ENCODE results near the gene COX6A2. TPM values are rescaled to one million over a fixed set of nuclear protein-coding genes. Genes with fewer than 3 reads are reported as not detected.

Gene COX6A2
- total and polyA plus RNA-seq, 5 donors from 2014 or later: not detected

DNA sequence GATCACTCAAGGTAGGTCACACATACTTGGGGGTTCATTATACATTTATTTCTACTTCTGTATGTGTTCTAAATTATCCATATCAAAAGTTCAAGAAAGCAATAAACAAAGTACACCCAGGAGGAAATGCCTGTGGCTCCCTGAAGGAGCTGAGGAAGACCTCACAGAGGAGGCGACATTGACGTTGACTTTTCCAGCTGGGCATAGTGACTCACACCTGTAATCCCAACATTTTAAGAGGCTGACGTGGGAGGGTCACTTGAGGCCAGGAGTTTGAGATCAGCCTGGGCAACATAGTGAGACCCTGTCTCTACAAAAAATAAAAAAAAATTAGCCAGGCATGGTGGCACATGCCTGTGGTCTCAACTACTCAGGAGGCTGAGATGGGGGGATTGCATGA lies 18.7 kb downstream of the COX6A2 start:
- Histone ChIP-seq H3K27ac (ENCODE audit: insufficient read depth, low read length, poor library complexity, severe bottlenecking) (no peak overlapping the region), H3K9me3 (ENCODE audit: control insufficient read depth in 2 of 2, low read length in 2 of 2) (no peaks in the 10 kb centered on the region), H3K4me1 (ENCODE audit: control insufficient read depth, insufficient read depth, low read length, poor library complexity, severe bottlenecking) (no peaks in the 10 kb centered on the region), H3K27me3 (ENCODE audit: control insufficient read depth, insufficient read depth, low read length) (no peaks in the 10 kb centered on the region), H3K4me3 (ENCODE audit: low read depth, low read length) (no peak overlapping the region), H3K36me3 (ENCODE audit: control insufficient read depth, insufficient read depth, low read length) (no peaks in the 10 kb centered on the region)
- no peak overlapping the region for H3K4me3 Mint-ChIP-seq
- H3K36me3 Mint-ChIP-seq: no peaks in the 10 kb centered on the region
- DNase-seq (no peak), ATAC-seq (ENCODE audit: low read depth in 2 of 2) (no peak)
- H3K9me3 Mint-ChIP-seq: no peaks in the 10 kb centered on the region
- no peak overlapping the region for H3K27ac Mint-ChIP-seq
- H3K27me3 Mint-ChIP-seq: peaks cover 5% of the 10 kb centered on the region
- no peaks in the 10 kb centered on the region for H3K4me1 Mint-ChIP-seq

DNA sequence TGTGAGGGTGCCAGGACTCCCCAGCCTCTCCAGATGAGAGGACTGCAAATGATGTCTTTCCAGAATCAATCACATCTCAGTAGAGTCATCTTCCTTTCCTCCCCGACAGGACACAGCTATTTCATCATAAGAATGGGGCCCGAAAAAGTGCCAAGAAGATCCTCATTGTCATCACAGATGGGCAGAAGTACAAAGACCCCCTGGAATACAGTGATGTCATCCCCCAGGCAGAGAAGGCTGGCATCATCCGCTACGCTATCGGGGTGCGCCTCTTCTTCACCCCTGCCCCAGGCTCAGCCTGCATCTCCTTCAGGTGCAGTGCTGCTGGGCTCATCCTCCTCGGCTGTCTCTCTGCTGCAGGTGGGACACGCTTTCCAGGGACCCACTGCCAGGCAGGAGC lies 20.8 kb downstream of the COX6A2 start:
- Mint-ChIP-seq H3K4me3 (no peak overlapping the region), H3K4me1 (no peaks in the 10 kb centered on the region), H3K36me3 (no peaks in the 10 kb centered on the region), H3K27ac (no peak overlapping the region), H3K9me3 (no peaks in the 10 kb centered on the region), H3K27me3 (no peaks in the 10 kb centered on the region)
- H3K4me3 ChIP-seq (ENCODE audit: low read depth, low read length): no peak overlapping the region
- DNase-seq (no peak), ATAC-seq (ENCODE audit: low read depth in 2 of 2) (no peak)
- H3K36me3 ChIP-seq (ENCODE audit: control insufficient read depth, insufficient read depth, low read length): no peaks in the 10 kb centered on the region
- H3K27ac ChIP-seq (ENCODE audit: insufficient read depth, low read length, poor library complexity, severe bottlenecking): no peak overlapping the region
- no peaks in the 10 kb centered on the region for H3K27me3 ChIP-seq (ENCODE audit: control insufficient read depth, insufficient read depth, low read length)
- no peaks in the 10 kb centered on the region for H3K9me3 ChIP-seq (ENCODE audit: control insufficient read depth in 2 of 2, low read length in 2 of 2)
- H3K4me1 ChIP-seq (ENCODE audit: control insufficient read depth, insufficient read depth, low read length, poor library complexity, severe bottlenecking): no peaks in the 10 kb centered on the region

DNA sequence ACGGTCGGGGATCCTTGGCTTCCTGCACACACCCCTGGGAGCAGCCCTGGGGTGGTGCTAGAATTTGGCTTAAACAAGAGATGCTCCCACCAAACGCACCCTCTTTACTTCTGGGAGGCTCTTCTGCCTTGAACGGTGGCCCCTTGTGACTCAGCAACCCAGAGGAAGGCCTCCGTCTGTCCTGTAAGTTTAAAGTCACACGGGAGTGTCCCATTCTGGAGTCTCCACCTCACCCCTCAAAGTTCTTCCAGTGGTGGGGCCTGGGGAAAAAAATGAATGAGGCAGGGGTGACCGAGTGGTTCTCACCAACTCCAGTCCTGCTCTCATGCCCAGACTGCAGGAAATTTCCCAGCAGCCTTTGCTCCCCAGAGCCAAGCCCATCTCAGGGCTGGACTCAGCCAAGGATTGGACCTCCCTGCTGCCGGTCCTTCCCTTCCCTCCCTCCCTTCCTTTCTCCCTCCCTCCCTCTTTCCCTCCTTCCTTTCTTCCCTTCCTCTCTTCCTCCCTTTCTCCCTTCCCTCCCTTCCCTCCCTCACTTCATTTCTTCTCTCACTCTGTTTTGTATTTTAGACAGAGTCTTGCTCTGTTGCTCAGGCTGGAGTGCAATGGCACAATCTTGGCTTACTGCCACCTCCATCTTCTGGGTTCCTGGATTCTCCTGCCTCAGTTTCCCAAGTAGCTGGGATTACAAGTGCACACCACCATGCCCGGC lies 23.7 kb downstream of the COX6A2 start:
- H3K27me3 Mint-ChIP-seq: no peaks in the 10 kb centered on the region
- no peak overlapping the region for H3K4me3 ChIP-seq (ENCODE audit: low read depth, low read length)
- H3K4me1 ChIP-seq (ENCODE audit: control insufficient read depth, insufficient read depth, low read length, poor library complexity, severe bottlenecking): no peaks in the 10 kb centered on the region
- H3K4me3 Mint-ChIP-seq: no peak overlapping the region
- no peaks in the 10 kb centered on the region for H3K36me3 ChIP-seq (ENCODE audit: control insufficient read depth, insufficient read depth, low read length)
- H3K9me3 Mint-ChIP-seq: peaks cover 0 to 6% (median 2%) of the 10 kb centered on the region in 7 donors
- H3K27me3 ChIP-seq (ENCODE audit: control insufficient read depth, insufficient read depth, low read length): no peaks in the 10 kb centered on the region
- H3K4me1 Mint-ChIP-seq: peaks cover 0 to 4% (median 1%) of the 10 kb centered on the region in 4 donors
- ATAC-seq (ENCODE audit: low read depth in 2 of 2) (no peak), DNase-seq (no peak)
- peaks cover 0 to 5% of the 10 kb centered on the region in 2 experiments for H3K9me3 ChIP-seq (ENCODE audit: control insufficient read depth in 2 of 2, low read length in 2 of 2)
- peak overlapping the region in 1 of 3 donors; percentile 67 for H3K27ac Mint-ChIP-seq
- no peak overlapping the region for H3K27ac ChIP-seq (ENCODE audit: insufficient read depth, low read length, poor library complexity, severe bottlenecking)
- no peaks in the 10 kb centered on the region for H3K36me3 Mint-ChIP-seq

DNA sequence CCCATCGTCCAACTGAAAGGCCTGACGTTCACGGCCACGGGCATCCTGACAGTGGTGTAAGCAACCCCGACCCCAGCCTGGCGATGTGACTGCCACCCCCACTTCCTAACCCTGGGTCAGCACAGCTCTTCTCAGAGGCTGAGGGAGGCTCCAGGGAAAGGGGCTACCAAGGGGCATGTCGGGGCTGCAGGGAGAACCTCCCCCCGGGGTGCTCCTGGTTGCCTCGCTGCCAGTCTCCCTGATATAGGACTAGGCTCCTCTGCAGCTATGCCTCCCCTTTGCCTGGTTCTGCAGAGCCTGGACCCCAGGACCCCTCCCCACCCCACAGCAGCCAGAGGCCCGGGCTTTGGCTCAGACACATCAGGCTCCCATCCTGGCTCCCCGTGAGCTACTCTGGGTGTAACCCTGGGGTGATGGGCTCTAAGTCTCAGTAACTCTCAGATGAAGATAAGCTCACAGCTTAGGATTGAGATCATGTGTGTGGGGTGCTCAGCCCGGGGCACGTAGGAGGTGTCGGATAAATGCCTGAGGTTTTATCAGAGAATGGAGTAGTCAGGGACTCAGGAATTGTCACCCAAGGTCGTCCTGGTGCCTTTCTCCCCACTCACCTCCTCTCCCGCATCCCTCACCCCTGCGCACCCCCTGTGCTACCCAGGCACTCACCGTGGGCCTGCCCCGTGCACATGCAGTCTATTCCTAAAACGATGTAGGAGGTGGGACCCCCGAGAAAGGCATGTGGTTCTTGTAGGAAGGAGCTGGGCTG lies 24.4 kb downstream of the COX6A2 start:
- no peaks in the 10 kb centered on the region for H3K27me3 Mint-ChIP-seq
- Histone ChIP-seq H3K4me1 (ENCODE audit: control insufficient read depth, insufficient read depth, low read length, poor library complexity, severe bottlenecking) (no peaks in the 10 kb centered on the region), H3K27me3 (ENCODE audit: control insufficient read depth, insufficient read depth, low read length) (no peaks in the 10 kb centered on the region), H3K27ac (ENCODE audit: insufficient read depth, low read length, poor library complexity, severe bottlenecking) (no peak overlapping the region), H3K36me3 (ENCODE audit: control insufficient read depth, insufficient read depth, low read length) (no peaks in the 10 kb centered on the region), H3K4me3 (ENCODE audit: low read depth, low read length) (no peak overlapping the region), H3K9me3 (ENCODE audit: control insufficient read depth in 2 of 2, low read length in 2 of 2) (peaks cover 0 to 6% of the 10 kb centered on the region in 2 experiments)
- no peaks in the 10 kb centered on the region for H3K36me3 Mint-ChIP-seq
- no peak for DNase-seq
- H3K4me3 Mint-ChIP-seq: peak overlapping the region in 1 of 4 donors; percentile 4
- H3K27ac Mint-ChIP-seq: no peak overlapping the region
- H3K9me3 Mint-ChIP-seq: peaks cover 0 to 9% (median 2%) of the 10 kb centered on the region in 7 donors
- ATAC-seq (ENCODE audit: low read depth in 2 of 2): no peak
- H3K4me1 Mint-ChIP-seq: peaks cover 0 to 4% (median 1%) of the 10 kb centered on the region in 4 donors

DNA sequence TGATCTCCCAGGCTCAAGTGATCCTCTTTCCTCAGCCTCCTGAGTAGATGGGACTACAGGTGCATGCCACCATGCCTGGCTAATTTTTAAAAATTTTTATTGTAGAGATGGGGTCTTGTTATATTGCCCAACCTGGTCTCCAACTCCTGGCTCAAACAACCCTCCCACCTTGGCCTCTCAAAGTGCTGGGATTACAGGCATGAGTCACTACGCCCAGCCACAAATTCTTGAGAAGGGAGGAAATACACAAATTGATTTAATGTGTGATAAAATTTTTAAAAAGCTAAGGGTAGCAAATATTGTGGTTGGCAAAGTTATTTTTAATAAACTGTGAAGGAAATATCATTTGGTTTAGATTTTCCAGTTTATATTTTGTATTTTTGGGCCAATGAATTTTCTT lies 25.5 kb downstream of the COX6A2 start:
- no peak overlapping the region for H3K4me3 Mint-ChIP-seq
- Histone ChIP-seq H3K36me3 (ENCODE audit: control insufficient read depth, insufficient read depth, low read length) (no peaks in the 10 kb centered on the region), H3K4me1 (ENCODE audit: control insufficient read depth, insufficient read depth, low read length, poor library complexity, severe bottlenecking) (no peaks in the 10 kb centered on the region), H3K4me3 (ENCODE audit: low read depth, low read length) (no peak overlapping the region), H3K27me3 (ENCODE audit: control insufficient read depth, insufficient read depth, low read length) (no peaks in the 10 kb centered on the region), H3K27ac (ENCODE audit: insufficient read depth, low read length, poor library complexity, severe bottlenecking) (no peak overlapping the region), H3K9me3 (ENCODE audit: control insufficient read depth in 2 of 2, low read length in 2 of 2) (peaks cover 0 to 6% of the 10 kb centered on the region in 2 experiments)
- peaks cover 0 to 9% (median 2%) of the 10 kb centered on the region in 7 donors for H3K9me3 Mint-ChIP-seq
- no peaks in the 10 kb centered on the region for H3K27me3 Mint-ChIP-seq
- no peaks in the 10 kb centered on the region for H3K36me3 Mint-ChIP-seq
- H3K4me1 Mint-ChIP-seq: peaks cover 0 to 4% (median 1%) of the 10 kb centered on the region in 4 donors
- H3K27ac Mint-ChIP-seq: no peak overlapping the region
- no peak for ATAC-seq (ENCODE audit: low read depth in 2 of 2)
- DNase-seq: no peak

DNA sequence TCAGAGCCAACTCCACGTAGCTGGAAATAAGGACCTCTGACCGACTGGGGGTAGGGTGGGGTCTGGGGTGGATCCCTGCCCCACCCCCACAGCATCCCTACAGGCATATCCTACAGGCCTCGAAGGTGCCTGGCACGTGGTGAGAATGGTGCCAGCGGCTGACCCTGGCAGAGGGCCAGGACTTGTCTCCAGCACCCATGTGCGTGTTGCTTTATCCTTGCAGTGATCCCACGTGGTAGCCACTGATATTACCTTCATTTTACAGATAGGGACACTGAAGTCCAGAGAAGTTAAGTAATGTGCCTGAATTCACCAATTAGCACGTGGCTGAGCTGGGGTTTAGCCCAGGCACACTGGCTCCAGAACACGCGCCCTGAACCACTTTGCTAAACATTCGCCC lies 26.7 kb downstream of the COX6A2 start:
- no peaks in the 10 kb centered on the region for H3K27me3 Mint-ChIP-seq
- Histone ChIP-seq H3K27me3 (ENCODE audit: control insufficient read depth, insufficient read depth, low read length) (no peaks in the 10 kb centered on the region), H3K4me1 (ENCODE audit: control insufficient read depth, insufficient read depth, low read length, poor library complexity, severe bottlenecking) (no peaks in the 10 kb centered on the region), H3K4me3 (ENCODE audit: low read depth, low read length) (no peak overlapping the region), H3K27ac (ENCODE audit: insufficient read depth, low read length, poor library complexity, severe bottlenecking) (no peak overlapping the region), H3K9me3 (ENCODE audit: control insufficient read depth in 2 of 2, low read length in 2 of 2) (peaks cover 0 to 6% of the 10 kb centered on the region in 2 experiments), H3K36me3 (ENCODE audit: control insufficient read depth, insufficient read depth, low read length) (no peaks in the 10 kb centered on the region)
- H3K4me1 Mint-ChIP-seq: peaks cover 0 to 4% (median 1%) of the 10 kb centered on the region in 4 donors
- ATAC-seq (ENCODE audit: low read depth in 2 of 2) (no peak), DNase-seq (no peak)
- H3K27ac Mint-ChIP-seq: no peak overlapping the region
- H3K4me3 Mint-ChIP-seq: no peak overlapping the region
- H3K9me3 Mint-ChIP-seq: peaks cover 0 to 9% (median 2%) of the 10 kb centered on the region in 7 donors
- no peaks in the 10 kb centered on the region for H3K36me3 Mint-ChIP-seq

DNA sequence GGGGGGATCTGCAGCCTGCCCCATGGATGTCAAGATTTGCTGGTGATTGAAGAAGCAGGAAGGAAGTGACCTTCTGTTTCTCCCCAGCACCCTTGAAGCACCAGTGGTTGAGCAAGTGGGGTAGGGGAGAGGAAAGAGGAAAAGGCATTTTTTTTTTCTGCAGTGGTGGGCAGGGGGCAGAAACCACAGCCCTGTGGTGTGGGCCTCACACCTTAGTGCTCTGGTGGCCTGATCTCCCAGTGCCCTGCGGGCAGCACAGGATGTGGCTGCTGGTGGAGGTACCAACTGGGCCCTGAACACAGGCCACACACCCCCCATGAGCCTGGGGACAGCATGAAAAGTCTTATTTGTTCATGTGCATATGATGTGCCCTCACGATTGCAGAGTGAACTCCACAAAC lies 28.0 kb downstream of the COX6A2 start:
- no peak overlapping the region for H3K27ac ChIP-seq (ENCODE audit: insufficient read depth, low read length, poor library complexity, severe bottlenecking)
- ATAC-seq (ENCODE audit: low read depth in 2 of 2) (peak in 1 of 2 donors; percentile 28), DNase-seq (peak in 1 of 3 donors; percentile 6)
- Mint-ChIP-seq H3K4me1 (peaks cover 0 to 4% (median 1%) of the 10 kb centered on the region in 4 donors), H3K9me3 (peaks cover 0 to 9% (median 2%) of the 10 kb centered on the region in 7 donors), H3K36me3 (no peaks in the 10 kb centered on the region), H3K27ac (peak overlapping the region in 1 of 3 donors; percentile 3), H3K27me3 (no peaks in the 10 kb centered on the region), H3K4me3 (no peak overlapping the region)
- H3K36me3 ChIP-seq (ENCODE audit: control insufficient read depth, insufficient read depth, low read length): no peaks in the 10 kb centered on the region
- no peaks in the 10 kb centered on the region for H3K27me3 ChIP-seq (ENCODE audit: control insufficient read depth, insufficient read depth, low read length)
- H3K4me3 ChIP-seq (ENCODE audit: low read depth, low read length): no peak overlapping the region
- H3K9me3 ChIP-seq (ENCODE audit: control insufficient read depth in 2 of 2, low read length in 2 of 2): peaks cover 0 to 6% of the 10 kb centered on the region in 2 experiments
- no peaks in the 10 kb centered on the region for H3K4me1 ChIP-seq (ENCODE audit: control insufficient read depth, insufficient read depth, low read length, poor library complexity, severe bottlenecking)
